HG03095 (cell line): ENCODE results near the gene SFTPB.
"Not testable (repeated sequence)": the region's sequence is repeated elsewhere in the genome, so short reads cannot be mapped to it uniquely, and the experiment has no call there.

Experiments
- ATAC-seq: cut with Tn5 transposase; IDR thresholded peaks from one replicate; pipeline ENCODE4 v1.9.1; 2021; ENCODE audit warnings: moderate library complexity; ENCODE audit not compliant: unreplicated experiment

SFTPB gene

DNA sequence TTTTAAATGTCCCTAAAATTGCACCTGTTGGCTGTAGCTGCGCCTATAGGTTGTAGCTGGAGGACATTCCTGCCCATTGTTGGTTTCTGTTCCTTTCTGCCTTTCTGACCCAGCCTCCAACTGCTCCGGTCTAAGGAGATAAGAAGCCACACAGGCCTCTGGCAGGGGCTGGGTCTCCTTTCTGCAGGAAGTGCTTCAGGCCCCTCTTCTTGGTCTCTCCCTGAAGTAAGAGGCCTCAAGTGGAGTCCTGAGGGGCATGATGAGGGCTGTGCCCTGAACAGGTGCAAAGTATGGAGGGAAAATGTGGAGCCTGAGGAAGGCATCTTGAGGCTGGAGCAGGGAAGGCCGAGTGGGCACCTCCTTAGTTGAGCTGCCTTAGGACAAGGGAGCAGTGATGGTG is 10.4 kb upstream of the SFTPB start:
- ATAC-seq = no peak

DNA sequence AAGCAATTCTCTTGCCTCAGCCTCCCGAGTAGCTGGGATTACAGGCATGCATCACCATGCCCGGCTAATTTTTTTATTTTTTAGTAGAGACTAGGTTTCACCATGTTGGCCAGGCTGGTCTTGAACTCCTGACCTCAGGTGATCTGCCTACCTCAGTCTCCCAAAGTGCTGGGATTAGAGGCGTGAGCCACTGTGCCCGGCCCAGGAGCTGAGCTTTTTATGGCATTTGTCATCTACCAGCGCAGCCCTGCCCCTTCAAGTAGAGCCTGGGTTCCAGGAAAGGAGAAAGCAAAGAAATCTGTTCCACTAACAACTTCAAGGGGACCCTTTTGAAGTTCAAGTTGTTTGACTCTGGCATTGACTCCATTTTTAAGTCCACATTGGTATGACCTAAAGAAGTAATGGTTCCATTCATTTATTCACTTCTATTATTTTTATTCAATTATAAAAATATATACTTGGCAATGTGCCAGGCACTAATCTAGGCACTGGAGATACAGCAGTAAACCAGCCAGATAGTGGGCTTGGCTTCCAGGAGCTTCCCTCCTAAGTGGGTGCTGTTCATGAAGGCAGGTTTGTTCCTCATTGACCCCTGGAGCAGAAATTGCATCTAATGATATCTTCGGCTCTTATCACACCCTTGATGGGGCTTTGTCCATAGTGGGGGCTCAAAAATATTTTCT is 8.0 kb upstream of the SFTPB start:
- no peak for ATAC-seq

- no peak for ATAC-seq
Measured at GRCh38 chr2:85675427-85675826, 7.4 kb upstream of the SFTPB start.

- ATAC-seq = no peak
Measured at GRCh38 chr2:85674417-85674816, 6.4 kb upstream of the SFTPB start.

DNA sequence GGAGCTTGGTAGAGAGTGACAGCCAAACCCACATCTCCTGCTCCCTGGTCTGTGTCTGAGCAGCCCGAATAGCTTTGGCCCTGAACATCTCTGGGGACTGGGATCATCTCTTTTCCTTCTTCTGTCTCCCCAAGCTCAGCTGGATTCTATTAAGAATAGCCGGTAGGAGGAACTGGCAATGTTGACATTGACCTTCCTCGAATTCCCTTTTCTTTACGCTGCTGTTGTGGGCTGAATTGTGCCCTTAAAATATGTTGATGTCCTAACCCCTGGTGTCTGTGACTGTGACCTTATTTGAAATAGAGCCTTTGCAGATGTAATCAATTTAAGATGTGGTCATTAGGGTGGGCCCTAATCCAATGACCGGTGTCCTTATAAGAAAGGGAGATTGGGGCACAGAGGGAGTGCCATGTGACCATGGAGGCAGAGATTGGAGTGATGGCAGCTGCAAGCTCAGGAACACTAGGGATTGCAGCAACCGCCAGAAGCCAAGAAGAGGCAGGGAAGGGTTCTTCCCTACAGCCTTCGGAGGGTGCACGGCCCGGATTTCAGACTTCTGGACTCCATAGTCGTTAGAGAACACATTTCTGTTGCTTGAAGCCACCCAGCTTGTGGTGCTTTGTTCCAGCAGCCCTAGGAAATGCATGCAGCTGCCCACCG is 5.8 kb upstream of the SFTPB start:
- ATAC-seq = no peak

- no peak for ATAC-seq
Measured at GRCh38 chr2:85672456-85672855, 4.5 kb upstream of the SFTPB start.

- ATAC-seq = not testable (repeated sequence)
Measured at GRCh38 chr2:85670416-85670815, 2.4 kb upstream of the SFTPB start.

GRCh38 chr2:85669549-85669948 is 1.6 kb upstream of the SFTPB start:
- peak; percentile 80 for ATAC-seq

GRCh38 chr2:85668857-85669142 is 801 bp upstream of the SFTPB start:
- ATAC-seq = no peak

- no peak for ATAC-seq
Measured at GRCh38 chr2:85667561-85668008, 414 bp downstream of the SFTPB start.

- ATAC-seq = no peak
Measured at GRCh38 chr2:85666435-85667316, 1.3 kb downstream of the SFTPB start.

GRCh38 chr2:85666016-85666415 is 2.0 kb downstream of the SFTPB start:
- no peak for ATAC-seq

DNA sequence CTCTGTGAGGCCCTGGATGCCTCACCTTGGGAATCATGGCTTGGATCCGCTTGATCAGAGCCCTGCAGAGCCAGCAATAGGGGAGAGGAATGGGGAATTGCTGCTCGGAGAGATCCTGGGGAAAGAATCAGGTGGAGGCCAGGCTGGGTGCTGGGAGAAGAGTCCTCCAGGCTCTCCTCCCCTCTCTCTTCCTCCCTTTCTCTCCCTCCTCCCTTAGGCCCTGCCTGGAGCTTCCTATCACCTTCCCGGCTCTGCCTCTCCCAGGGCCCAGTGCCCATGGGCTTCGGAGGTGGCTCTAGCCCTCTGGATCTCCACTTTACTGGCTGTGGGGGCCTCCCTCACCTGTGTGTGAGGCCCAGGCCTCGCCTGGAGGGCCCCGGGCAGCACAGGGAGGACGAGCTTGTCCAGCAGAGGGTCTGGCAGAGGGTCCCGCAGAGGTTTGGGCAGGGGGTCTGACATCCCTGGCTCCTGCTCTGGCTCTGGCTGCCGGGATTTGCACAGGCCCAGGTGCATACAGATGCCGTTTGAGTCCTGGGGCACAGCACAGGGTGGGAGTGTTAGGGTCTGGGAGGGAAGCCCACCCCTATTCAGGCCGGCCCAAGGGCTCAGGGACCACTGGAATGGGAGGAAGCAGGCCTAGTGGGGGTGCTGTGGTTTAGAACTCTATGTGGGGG is 2.6 kb downstream of the SFTPB start:
- no peak for ATAC-seq

DNA sequence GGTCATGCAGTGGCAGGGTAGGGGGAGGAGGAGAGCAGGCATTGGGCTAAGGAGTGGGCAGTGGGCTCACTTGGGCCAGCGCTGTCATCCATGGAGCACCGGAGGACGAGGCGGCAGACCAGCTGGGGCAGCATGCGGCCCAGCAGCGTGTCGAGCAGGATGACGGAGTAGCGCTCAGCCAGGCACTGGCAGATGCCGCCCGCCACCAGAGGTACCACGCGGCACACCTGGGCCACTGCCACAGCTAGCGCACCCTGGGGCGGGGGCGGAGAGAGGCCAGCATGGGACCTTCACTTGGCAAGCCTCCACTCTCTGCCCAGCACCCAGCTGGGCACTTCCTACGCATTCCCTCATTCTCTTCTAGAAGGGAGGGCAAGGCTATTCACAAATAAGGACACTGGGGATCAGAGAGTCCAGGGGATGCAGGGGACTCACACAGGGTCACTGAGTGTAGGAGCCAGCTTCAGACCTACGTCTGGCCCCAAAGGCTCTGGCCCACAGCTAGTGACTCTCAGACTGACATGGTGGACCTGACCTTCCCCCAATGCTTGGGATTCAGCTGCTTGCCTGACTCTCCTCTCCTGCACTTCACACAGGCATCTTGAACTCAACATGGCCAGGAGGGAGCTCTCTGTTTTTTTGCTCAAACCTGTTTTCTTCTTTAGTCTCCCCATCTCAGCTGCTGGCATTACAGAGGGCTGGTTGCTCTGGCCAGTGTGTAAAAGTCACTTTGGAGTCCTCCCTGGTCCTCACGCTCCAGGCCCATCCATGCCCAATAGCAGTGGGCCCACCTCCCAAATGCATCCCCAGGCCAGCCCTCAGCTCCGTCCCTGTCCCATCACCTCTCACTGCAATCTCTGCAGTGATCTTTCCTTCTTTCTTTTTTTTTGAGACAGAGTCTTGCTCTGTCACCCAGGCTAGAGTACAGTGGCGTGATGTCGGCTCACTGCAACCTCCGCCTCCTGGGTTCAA is 4.1 kb downstream of the SFTPB start:
- no peak for ATAC-seq

DNA sequence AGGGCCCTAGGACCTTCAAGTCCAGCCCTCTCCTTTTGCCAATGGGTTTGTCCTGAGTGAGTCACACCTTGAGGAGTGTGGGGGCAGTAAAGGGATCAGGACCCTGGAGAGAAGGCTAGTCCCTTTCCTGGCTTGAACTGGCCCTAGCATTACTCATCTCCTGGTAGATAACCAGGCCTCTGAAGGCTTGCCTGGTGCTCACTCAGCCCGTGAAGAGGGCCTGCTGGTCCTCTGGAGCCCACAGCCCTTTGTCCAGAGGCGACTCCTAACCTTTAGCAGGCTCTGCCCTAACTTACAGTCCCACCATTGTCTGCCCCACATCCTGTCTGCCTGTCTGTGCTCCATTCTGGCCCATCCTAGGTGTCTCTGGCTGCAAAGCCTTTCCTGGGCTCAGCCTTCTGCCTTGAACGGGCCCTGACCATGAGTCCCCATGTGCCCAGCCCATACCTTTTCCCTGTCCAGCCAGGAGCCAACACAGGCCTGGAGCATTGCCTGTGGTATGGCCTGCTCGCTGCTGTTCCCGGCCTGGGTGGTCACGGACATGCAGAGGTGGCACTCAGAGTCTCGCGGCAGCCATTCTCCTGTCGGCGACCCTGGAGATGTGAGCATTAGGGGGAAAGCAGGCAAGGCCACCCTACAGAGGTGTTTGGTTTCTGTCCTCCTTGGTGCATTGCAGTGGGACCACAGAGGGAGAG is 5.0 kb downstream of the SFTPB start:
- ATAC-seq = no peak

DNA sequence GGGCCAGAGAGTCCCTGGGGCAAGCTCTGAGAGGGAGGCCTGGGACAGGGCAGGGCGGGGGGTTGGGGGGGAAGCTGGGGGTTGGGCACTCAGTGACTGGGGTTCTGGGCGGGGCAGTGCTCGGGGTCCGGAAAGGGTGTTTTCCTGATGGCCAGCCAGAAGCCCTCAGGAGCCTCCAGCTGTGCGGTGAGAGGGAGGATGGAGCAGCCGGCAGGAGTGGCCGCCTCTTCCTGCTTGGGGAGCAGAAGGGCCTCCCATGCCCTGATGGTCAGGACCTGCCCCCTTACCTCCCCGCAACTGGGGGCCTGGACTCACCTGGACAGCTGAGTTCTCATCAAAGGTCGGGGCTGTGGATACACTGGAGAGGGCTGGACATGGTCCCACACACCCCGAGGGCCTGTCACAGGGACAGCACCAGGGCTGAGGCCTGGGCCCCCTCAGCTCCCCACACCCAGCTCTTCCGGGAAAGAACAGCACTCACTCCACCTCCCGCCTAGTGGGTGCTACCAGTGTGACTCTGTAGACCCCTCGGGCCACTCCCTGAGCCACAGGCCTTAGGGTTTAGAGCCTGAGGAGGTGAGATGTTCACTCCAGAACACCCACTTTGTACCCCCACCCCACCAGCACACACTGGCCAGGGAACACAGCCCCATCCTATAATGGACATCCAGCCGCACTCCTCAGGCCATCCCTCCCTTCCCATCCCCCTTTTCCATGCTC is 6.7 kb downstream of the SFTPB start:
- ATAC-seq = no peak

DNA sequence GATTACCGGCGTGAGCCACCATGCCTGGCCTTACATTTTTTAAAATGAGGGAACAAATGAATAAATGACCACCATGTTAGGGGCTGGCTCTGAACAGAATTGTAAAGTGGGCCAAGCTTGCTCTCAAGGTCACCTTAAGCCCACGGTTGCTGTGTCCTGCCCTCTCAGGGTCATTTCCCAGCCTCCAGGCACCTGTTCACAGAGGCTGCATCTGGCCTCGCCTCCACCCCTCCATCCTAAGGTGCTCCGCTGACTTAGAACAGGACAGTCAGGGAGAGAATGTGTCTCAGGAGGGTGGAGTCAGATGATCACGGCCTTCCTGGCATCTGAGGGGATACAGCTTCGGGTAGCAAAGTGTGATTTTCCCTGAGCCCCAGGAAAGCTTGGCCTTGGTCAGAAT is 7.3 kb downstream of the SFTPB start:
- no peak for ATAC-seq

DNA sequence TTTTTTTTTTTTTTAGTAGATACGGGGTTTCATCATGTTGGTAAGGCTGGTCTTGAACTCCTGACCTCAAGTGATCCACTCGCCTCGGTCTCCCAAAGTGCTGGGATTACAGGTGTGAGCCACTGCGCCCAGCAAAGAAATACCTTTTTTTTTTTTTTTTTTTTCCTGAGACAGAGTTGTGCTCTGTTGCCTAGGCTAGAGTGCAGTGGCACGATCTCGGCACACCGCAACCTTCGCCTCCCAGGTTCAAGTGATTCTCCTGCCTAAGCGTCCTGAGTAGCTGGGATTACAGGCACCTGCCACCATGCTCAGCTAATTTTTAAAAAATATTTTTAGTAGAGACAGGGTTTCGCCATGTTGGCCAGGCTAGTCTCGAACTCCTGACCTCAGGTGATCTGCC is 7.7 kb downstream of the SFTPB start:
- ATAC-seq = not testable (repeated sequence)
